A549 (cell line): Measurements from ENCODE around the gene RPL29. TPM values are rescaled to one million over a fixed set of nuclear protein-coding genes. Genes with fewer than 3 reads are reported as not detected.
A peak's percentile ranks its signal among the peaks of the same experiment; 100 is the strongest.

Experiments
- ATAC-seq, 2 experiments: fragments of 200-7000 bp in 1 of 2; fragments of >200 bp in 1 of 2; cut with Nextera tagmentation in 1 of 2; cut with Tn5 transposase in 1 of 2; 3 replicates each; pipeline versions ENCODE4 v1.8.0 to v1.9.1; 2018 to 2020; ENCODE audit warnings: mild to moderate bottlenecking in 1 of 2, moderate library complexity in 1 of 2
- CTCF ChIA-PET: fragments of 300-600 bp; sonication (Branson Sonifier 250); formaldehyde crosslinking; extraction: SDS; loops from one replicate; lab custom pipeline; 2021; ENCODE audit warnings: antibody characterized with exemption, inconsistent platforms; lab: Yijun Ruan, JAX
- POLR2A ChIA-PET: fragments of 350-600 bp; formaldehyde crosslinking; extraction: SDS; loops from one replicate; lab custom pipeline; 2021; ENCODE audit warnings: antibody characterized with exemption, inconsistent platforms; lab: Yijun Ruan, JAX
- DNase-seq, 2 experiments: peaks; one replicate each; pipeline versions ENCODE4 v3.0.0 to v3.0.0-alpha.2; 2011 to 2016; ENCODE audit warnings: low read depth in 1 of 2, low spot score in 1 of 2
- FAIRE-seq: peaks from 2 replicates; lab custom pipeline; 2011; peaks lifted over from hg19 to GRCh38; lab: Jason Lieb, UNC
- H3K27ac ChIP-seq, 2 experiments: fragments of >200 bp; sonication (Bioruptor Twin); formaldehyde crosslinking; 3 replicates each; pipeline ENCODE4 v1.5.1; 2016 to 2017
- H3K4me1 ChIP-seq: fragments of >200 bp; sonication (Bioruptor Twin); formaldehyde crosslinking; 3 replicates; pipeline ENCODE4 v1.6.1; 2016
- H3K4me2 ChIP-seq: fragments of >200 bp; sonication (Bioruptor Twin); formaldehyde crosslinking; 3 replicates; pipeline ENCODE4 v1.6.1; 2016
- H3K4me3 ChIP-seq: fragments of >200 bp; sonication (Bioruptor Twin); formaldehyde crosslinking; 3 replicates; pipeline ENCODE4 v1.5.1; 2016
- H3K9me3 ChIP-seq: fragments of >200 bp; sonication (Bioruptor Twin); formaldehyde crosslinking; 3 replicates; pipeline ENCODE4 v1.6.1; 2016
- CBX2 ChIP-seq: fragments of 200-600 bp; sonication (generic); IDR thresholded peaks from 2 replicates; pipeline ENCODE4 v1.6.1; 2016; ENCODE audit warnings: low read depth, mild to moderate bottlenecking, borderline replicate concordance
- CBX8 ChIP-seq: fragments of 200-600 bp; sonication (generic); IDR thresholded peaks from 2 replicates; pipeline ENCODE4 v1.6.1; 2016
- FOSL2 ChIP-seq, 2 experiments: fragments of 450-650 bp in 1 of 2; fragments of >200 bp in 1 of 2; sonication (Bioruptor Twin) in 1 of 2; formaldehyde crosslinking; IDR thresholded peaks; 2 replicates each; pipeline versions ENCODE4 v1.5.0 to v1.6.1; 2016 to 2020; ENCODE audit warnings: mild to moderate bottlenecking in 1 of 2, moderate library complexity in 1 of 2
- GATA3 ChIP-seq: IDR thresholded peaks from 2 replicates; pipeline ENCODE4 v1.6.1; 2012; ENCODE audit warnings: borderline replicate concordance
- HDAC2 ChIP-seq: fragments of 200-600 bp; sonication (generic); IDR thresholded peaks from 2 replicates; pipeline ENCODE4 v1.6.1; 2016
- HOXA7 ChIP-seq: fragments of 250-450 bp; sonication (Bioruptor Pico); IDR thresholded peaks from 2 replicates; pipeline ENCODE4 v1.5.0; 2020; ENCODE audit warnings: mild to moderate bottlenecking, moderate library complexity
- JUN ChIP-seq, 2 experiments: fragments of >200 bp; sonication (Bioruptor Twin); formaldehyde crosslinking; IDR thresholded peaks; 2 replicates in 1 of 2; 3 replicates in 1 of 2; pipeline ENCODE4 v1.6.1; 2016 to 2017
- NPAS2 ChIP-seq: fragments of 250-450 bp; sonication (Bioruptor Pico); IDR thresholded peaks from 2 replicates; pipeline ENCODE4 v1.8.0; 2022; ENCODE audit warnings: mild to moderate bottlenecking, moderate library complexity, borderline replicate concordance
- RAD21 ChIP-seq, 2 experiments: fragments of >200 bp in 1 of 2; sonication (Bioruptor Twin) in 1 of 2; formaldehyde crosslinking in 1 of 2; IDR thresholded peaks in 1 of 2; conservative IDR thresholded peaks in 1 of 2; 2 replicates in 1 of 2; 3 replicates in 1 of 2; pipeline ENCODE4 v1.6.1; 2012 to 2018; ENCODE audit warnings: inconsistent platforms in 1 of 2
- RARB ChIP-seq: fragments of 250-450 bp; sonication (Bioruptor Pico); IDR thresholded peaks from 2 replicates; pipeline ENCODE4 v1.8.0; 2021; ENCODE audit warnings: mild to moderate bottlenecking, moderate library complexity
- RFX5 ChIP-seq: fragments of 450-650 bp; IDR thresholded peaks from 2 replicates; pipeline ENCODE4 v1.7.1; 2014; ENCODE audit warnings: antibody characterized with exemption, mild to moderate bottlenecking, moderate library complexity
- RNF2 ChIP-seq: fragments of 200-600 bp; sonication (generic); IDR thresholded peaks from 2 replicates; pipeline ENCODE4 v1.6.1; 2016; ENCODE audit warnings: low read depth, mild to moderate bottlenecking, antibody characterized with exemption, moderate library complexity, borderline replicate concordance
- SMC3 ChIP-seq: fragments of >200 bp; sonication (Bioruptor Twin); formaldehyde crosslinking; IDR thresholded peaks from 3 replicates; pipeline ENCODE4 v1.6.1; 2018; ENCODE audit warnings: inconsistent platforms
- ZNF302 ChIP-seq: fragments of 250-450 bp; sonication (Bioruptor Pico); IDR thresholded peaks from 2 replicates; pipeline ENCODE4 v1.9.0; 2021; ENCODE audit warnings: inconsistent platforms, mild to moderate bottlenecking, moderate library complexity
- WGBS: methylation state at CpG from one replicate; pipeline ENCODE4 v1.1.6; 2017; ENCODE audit errors: missing lambda C conversion rate; 5-methylcytosine and 5-hydroxymethylcytosine counted together
- polyA plus RNA-seq, 4 experiments: library from polyadenylated mRNA; depleted of rRNA in 3 of 4; stranded (reverse); fragments of >200 nt; fragmentation: RNase III in 1 of 4; extraction: RNeasy Plus Mini Kit Qiagen cat#74134 plus additional on column Dnase treatment in 1 of 4; gene quantifications; 2 replicates in 3 of 4; 3 replicates in 1 of 4; pipeline ENCODE4 v1.2.3, GENCODE V29; 2011 to 2017
- TF ChIP-seq, protein P1 (sequence below): fragments of >200 bp; sonication (Bioruptor Twin); formaldehyde crosslinking; IDR thresholded peaks from 3 replicates; pipeline ENCODE4 v1.6.1; 2016
- TF ChIP-seq, protein P2 (sequence below): fragments of >200 bp; sonication (Bioruptor Twin); formaldehyde crosslinking; IDR thresholded peaks from 3 replicates; pipeline ENCODE4 v1.5.1; 2016
- TF ChIP-seq, protein P3 (sequence below): fragments of >200 bp; sonication (Bioruptor Twin); formaldehyde crosslinking; IDR thresholded peaks from 2 replicates; pipeline ENCODE4 v1.6.1; 2016
- TF ChIP-seq, protein P4 (sequence below): fragments of 200-600 bp; sonication (generic); IDR thresholded peaks from 2 replicates; pipeline ENCODE4 v1.6.1; 2016; ENCODE audit warnings: antibody characterized with exemption, mild to moderate bottlenecking, moderate library complexity

RPL29 gene
- polyA plus RNA-seq, 2 of the 4 experiments (the other 2 are of a cell fraction), result 808 to 1,152 TPM

DNA sequence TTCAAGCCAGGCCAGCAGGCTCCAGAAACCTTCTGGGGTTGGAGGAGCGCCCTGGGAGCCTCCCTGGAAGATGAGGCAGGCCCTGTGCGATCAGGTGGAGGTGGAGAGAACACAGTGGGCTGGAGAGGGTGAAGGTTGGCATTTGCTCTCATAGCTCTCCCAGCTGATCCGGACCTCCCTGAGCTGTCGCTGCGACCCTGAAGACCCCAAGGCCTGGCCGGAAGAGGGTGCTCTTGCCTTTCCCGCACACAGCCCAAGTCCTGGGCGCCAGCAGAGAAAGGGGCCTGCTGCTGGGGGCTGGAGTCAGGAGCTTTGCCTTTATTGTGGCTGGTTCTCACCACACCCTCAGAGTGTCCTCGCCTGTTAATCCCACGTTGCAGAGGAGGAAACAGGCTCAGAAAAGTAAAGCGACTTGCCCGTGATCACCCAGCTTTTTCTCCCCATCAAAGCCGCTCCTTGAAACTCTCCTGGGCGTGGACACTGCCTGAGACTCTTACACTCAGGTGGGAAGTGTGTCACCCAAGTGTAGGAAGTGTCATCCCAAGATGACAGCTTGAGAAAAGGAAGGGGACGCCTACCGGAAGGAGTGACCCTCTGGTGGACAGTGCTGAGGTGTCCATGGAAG is 8.6 kb upstream of the RPL29 start:
- H3K4me3 ChIP-seq, result no peak overlapping the region
- FAIRE-seq, result no peak
- H3K9me3 ChIP-seq, result no peaks in the 10 kb centered on the region
- no peak overlapping the region for H3K4me2 ChIP-seq
- DNase-seq, result no peak
- no peak overlapping the region for H3K27ac ChIP-seq
- 61% methylated on average over 15 of the region's 16 CpGs for WGBS
- POLR2A ChIA-PET, result no interaction called here
- peaks cover 6% of the 10 kb centered on the region; the same call in 1 of the 3 replicates for H3K4me1 ChIP-seq
- ATAC-seq, result peak in 1 of 2 experiments; percentile 54; a peak in 3 of 6 replicates
- TF ChIP-seq FOSL2 (IDR thresholded peaks at IDR 0.05) (no peak), FOSL2 (CRISPR knock-in tag; IDR thresholded peaks at IDR 0.05) (no peak), ZNF302 (CRISPR knock-in tag) (no peak), SMC3 (peak; percentile 39; the same call in 1 of the 3 replicates), NPAS2 (CRISPR knock-in tag) (no peak), GATA3 (no peak), CBX8 (no peak), RFX5 (no peak), CBX2 (no peak), RAD21 (conservative IDR thresholded peaks at IDR 0.05 in 1 of 2, IDR thresholded peaks at IDR 0.05 in 1 of 2) (peak; percentile 46 to 61)
- TF ChIP-seq, protein P1, sequence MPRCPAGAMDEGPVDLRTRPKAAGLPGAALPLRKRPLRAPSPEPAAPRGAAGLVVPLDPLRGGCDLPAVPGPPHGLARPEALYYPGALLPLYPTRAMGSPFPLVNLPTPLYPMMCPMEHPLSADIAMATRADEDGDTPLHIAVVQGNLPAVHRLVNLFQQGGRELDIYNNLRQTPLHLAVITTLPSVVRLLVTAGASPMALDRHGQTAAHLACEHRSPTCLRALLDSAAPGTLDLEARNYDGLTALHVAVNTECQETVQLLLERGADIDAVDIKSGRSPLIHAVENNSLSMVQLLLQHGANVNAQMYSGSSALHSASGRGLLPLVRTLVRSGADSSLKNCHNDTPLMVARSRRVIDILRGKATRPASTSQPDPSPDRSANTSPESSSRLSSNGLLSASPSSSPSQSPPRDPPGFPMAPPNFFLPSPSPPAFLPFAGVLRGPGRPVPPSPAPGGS, result no peak
- TF ChIP-seq, protein P2, sequence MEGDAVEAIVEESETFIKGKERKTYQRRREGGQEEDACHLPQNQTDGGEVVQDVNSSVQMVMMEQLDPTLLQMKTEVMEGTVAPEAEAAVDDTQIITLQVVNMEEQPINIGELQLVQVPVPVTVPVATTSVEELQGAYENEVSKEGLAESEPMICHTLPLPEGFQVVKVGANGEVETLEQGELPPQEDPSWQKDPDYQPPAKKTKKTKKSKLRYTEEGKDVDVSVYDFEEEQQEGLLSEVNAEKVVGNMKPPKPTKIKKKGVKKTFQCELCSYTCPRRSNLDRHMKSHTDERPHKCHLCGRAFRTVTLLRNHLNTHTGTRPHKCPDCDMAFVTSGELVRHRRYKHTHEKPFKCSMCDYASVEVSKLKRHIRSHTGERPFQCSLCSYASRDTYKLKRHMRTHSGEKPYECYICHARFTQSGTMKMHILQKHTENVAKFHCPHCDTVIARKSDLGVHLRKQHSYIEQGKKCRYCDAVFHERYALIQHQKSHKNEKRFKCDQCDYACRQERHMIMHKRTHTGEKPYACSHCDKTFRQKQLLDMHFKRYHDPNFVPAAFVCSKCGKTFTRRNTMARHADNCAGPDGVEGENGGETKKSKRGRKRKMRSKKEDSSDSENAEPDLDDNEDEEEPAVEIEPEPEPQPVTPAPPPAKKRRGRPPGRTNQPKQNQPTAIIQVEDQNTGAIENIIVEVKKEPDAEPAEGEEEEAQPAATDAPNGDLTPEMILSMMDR, result peak; percentile 25; the same call in 2 of the 3 replicates
- TF ChIP-seq, protein P3, sequence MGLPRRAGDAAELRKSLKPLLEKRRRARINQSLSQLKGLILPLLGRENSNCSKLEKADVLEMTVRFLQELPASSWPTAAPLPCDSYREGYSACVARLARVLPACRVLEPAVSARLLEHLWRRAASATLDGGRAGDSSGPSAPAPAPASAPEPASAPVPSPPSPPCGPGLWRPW, result no peak
- TF ChIP-seq, all 56 proteins: peak for 3
- CTCF ChIA-PET, result interaction anchor here (0.7 to 7.3 kb wide), 13 partner anchors 12 to 216 kb away, joined by 3 to 218 read pairs (median 4); partner anchors contain the start of genes DUSP7 and PARP3

DNA sequence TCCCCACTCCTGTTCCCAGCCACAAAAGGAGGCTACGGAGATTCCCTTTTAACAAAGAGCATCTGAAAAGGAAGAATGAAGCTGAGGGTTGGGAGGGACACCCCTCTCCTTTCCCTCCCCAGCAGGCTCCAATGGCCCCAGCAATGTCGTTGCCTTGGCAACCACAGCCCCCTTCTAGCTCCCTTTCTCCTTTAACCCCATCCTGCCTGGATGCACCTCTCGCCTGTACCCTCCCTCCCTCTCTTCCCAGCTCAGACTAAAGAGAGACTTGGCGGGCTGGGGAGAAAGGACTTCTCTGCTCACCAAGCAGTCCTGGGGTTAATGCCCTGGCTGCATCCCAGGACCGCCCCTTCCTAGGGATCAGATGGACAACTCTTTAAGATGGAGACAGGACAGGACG is 7.1 kb upstream of the RPL29 start:
- POLR2A ChIA-PET, result interaction anchor here (0.9 kb wide), 1 partner anchor 53 kb away, joined by 4 read pairs; the partner anchor contains the start of gene DUSP7
- ATAC-seq, result no peak
- no peak for FAIRE-seq

DNA sequence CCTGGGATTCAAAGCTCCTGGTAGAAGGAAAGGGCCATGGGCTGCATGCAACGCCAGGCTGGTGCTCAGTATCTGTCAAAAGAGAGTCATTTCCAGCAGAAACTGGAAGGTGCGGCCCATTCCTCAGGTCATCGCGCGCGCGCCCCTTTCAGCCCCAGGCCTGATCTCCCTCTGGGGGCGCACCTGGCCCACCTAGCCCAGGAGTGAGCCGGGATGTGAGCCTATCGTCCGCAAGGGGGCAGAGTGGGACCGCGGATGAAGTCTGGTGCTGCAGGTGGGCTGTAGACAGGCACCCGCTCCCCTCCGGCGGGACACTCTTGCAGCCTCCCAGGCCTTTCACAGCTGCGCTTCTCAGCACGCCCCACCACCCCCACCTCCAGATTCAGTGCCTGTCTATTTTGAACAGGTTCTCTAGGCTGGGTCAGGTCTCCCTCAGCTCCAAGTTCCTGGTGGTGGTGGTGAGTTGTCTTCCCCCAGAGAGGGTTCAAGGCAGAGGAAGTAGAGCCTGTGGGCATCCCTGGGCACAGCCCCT is 5.8 kb upstream of the RPL29 start:
- FAIRE-seq (no peak), ATAC-seq (peak; percentile 78 to 95), DNase-seq (peak; percentile 64 to 85)
- Histone ChIP-seq H3K9me3 (no peaks in the 10 kb centered on the region), H3K4me2 (peak overlapping the region; percentile 51; the same call in 2 of the 3 replicates), H3K27ac (no peak overlapping the region), H3K4me1 (peaks cover 9% of the 10 kb centered on the region; the same call in 1 of the 3 replicates), H3K4me3 (no peak overlapping the region)
- POLR2A ChIA-PET, result no interaction called here
- under 1% methylated on average over 13 of the region's 18 CpGs for WGBS
- CTCF ChIA-PET, result interaction anchor here (0.6 to 7.3 kb wide), 54 partner anchors 9 to 445 kb away, joined by 3 to 218 read pairs (median 4); partner anchors contain the start of genes ACY1, DUSP7, PARP3 and POC1A
- TF ChIP-seq, protein P4, sequence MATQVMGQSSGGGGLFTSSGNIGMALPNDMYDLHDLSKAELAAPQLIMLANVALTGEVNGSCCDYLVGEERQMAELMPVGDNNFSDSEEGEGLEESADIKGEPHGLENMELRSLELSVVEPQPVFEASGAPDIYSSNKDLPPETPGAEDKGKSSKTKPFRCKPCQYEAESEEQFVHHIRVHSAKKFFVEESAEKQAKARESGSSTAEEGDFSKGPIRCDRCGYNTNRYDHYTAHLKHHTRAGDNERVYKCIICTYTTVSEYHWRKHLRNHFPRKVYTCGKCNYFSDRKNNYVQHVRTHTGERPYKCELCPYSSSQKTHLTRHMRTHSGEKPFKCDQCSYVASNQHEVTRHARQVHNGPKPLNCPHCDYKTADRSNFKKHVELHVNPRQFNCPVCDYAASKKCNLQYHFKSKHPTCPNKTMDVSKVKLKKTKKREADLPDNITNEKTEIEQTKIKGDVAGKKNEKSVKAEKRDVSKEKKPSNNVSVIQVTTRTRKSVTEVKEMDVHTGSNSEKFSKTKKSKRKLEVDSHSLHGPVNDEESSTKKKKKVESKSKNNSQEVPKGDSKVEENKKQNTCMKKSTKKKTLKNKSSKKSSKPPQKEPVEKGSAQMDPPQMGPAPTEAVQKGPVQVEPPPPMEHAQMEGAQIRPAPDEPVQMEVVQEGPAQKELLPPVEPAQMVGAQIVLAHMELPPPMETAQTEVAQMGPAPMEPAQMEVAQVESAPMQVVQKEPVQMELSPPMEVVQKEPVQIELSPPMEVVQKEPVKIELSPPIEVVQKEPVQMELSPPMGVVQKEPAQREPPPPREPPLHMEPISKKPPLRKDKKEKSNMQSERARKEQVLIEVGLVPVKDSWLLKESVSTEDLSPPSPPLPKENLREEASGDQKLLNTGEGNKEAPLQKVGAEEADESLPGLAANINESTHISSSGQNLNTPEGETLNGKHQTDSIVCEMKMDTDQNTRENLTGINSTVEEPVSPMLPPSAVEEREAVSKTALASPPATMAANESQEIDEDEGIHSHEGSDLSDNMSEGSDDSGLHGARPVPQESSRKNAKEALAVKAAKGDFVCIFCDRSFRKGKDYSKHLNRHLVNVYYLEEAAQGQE, result no peak
- TF ChIP-seq, protein P2, result peak; percentile 83
- TF ChIP-seq HDAC2 (no peak), RAD21 (conservative IDR thresholded peaks at IDR 0.05 in 1 of 2, IDR thresholded peaks at IDR 0.05 in 1 of 2) (peak; percentile 92 to 94), FOSL2 (IDR thresholded peaks at IDR 0.05) (no peak), FOSL2 (CRISPR knock-in tag; IDR thresholded peaks at IDR 0.05) (no peak), SMC3 (peak; percentile 89), RNF2 (no peak), RARB (CRISPR knock-in tag) (no peak)

More for the DNA sequence above, 7.1 kb upstream of the RPL29 start:
- H3K4me3 ChIP-seq, result no peak overlapping the region
- DNase-seq, result no peak
- CTCF ChIA-PET, result interaction anchor here (0.8 to 7.3 kb wide), 21 partner anchors 11 to 443 kb away, joined by 3 to 218 read pairs (median 8); partner anchors contain the start of genes DUSP7 and SEMA3G
- H3K4me2 ChIP-seq, result no peak overlapping the region
- H3K27ac ChIP-seq, result no peak overlapping the region
- TF ChIP-seq HOXA7 (CRISPR knock-in tag) (no peak), JUN (IDR thresholded peaks at IDR 0.05) (no peak)
- WGBS, result 58% methylated on average over 6 of the region's 6 CpGs
- H3K4me1 ChIP-seq, result peaks cover 9% of the 10 kb centered on the region; the same call in 1 of the 3 replicates
- H3K9me3 ChIP-seq, result no peaks in the 10 kb centered on the region
